GM12891 (cell line): Measurements from ENCODE around the gene CLCN1.

Source experiments
- POLR2A ChIP-seq: IDR thresholded peaks from 2 replicates; pipeline ENCODE4 v1.6.1; 2011; ENCODE audit warnings: low read depth, low read length, control low read depth
- POLR2AphosphoS5 ChIP-seq: IDR thresholded peaks from 2 replicates; pipeline ENCODE4 v1.6.1; 2011; ENCODE audit warnings: low read depth, low read length, control low read depth

DNA sequence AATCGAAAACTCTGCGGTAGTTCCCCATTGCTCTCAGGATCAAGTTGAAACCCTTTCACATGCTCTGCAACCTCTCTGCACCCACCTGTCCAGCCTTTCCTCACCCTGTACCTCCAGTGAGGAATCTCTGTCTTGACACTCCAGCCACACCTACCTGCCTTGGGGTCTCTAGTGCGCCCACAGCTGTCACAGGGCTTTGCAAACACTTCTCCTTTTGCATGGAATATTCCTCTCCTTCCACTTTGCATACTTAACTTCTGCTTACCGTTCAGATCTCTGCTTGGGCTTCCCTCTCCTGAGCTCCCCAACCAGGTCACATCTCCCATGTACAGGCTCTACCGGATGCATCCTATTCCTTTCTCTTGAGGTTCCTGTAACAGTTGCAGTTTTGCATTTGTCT is 58.6 kb downstream of the CLCN1 start:
- TF ChIP-seq POLR2AphosphoS5 (no peak), POLR2A (no peak)
